DMS 273 (cell line): ENCODE measurements around the gene SHKBP1.
"Not testable (repeated sequence)": the region's sequence is repeated elsewhere in the genome, so short reads cannot be mapped to it uniquely, and the experiment has no call there.

ENCODE experiments used
- DNase-seq: peaks from one replicate; lab custom pipeline; 2025; ENCODE audit not compliant: unreplicated experiment; lab: John Stamatoyannopoulos, UW

The SHKBP1 gene

GRCh38 chr19:40584007-40584406, 7.3 kb downstream of the SHKBP1 start:
- DNase-seq = peak; percentile 39

- no peak for DNase-seq
Observed at GRCh38 chr19:40585241-40585981, 8.7 kb downstream of the SHKBP1 start.

GRCh38 chr19:40585982-40586422, 9.3 kb downstream of the SHKBP1 start:
- DNase-seq = no peak

- DNase-seq = no peak
Observed at GRCh38 chr19:40586611-40587010, 9.9 kb downstream of the SHKBP1 start.

GRCh38 chr19:40588110-40588854, 11.6 kb downstream of the SHKBP1 start:
- no peak for DNase-seq

- DNase-seq = peak; percentile 43
Observed at GRCh38 chr19:40588926-40589569, 12.4 kb downstream of the SHKBP1 start.

GRCh38 chr19:40589591-40590429, 13.1 kb downstream of the SHKBP1 start:
- no peak for DNase-seq

GRCh38 chr19:40590464-40591265, 14.0 kb downstream of the SHKBP1 start:
- no peak for DNase-seq

GRCh38 chr19:40591724-40592123, 15.1 kb downstream of the SHKBP1 start:
- DNase-seq = not testable (repeated sequence)

GRCh38 chr19:40592170-40592569, 15.5 kb downstream of the SHKBP1 start:
- DNase-seq = peak; percentile 94

GRCh38 chr19:40594255-40594654, 17.6 kb downstream of the SHKBP1 start:
- peak; percentile 64 for DNase-seq

GRCh38 chr19:40594657-40595091, 18.0 kb downstream of the SHKBP1 start:
- DNase-seq = no peak

GRCh38 chr19:40596608-40597328, 20.1 kb downstream of the SHKBP1 start:
- DNase-seq = peak; percentile 43

GRCh38 chr19:40597329-40597838, 20.7 kb downstream of the SHKBP1 start:
- DNase-seq = no peak

GRCh38 chr19:40598121-40598917, 21.6 kb downstream of the SHKBP1 start:
- DNase-seq = peak; percentile 97

- DNase-seq = no peak
Observed at GRCh38 chr19:40598918-40599307, 22.2 kb downstream of the SHKBP1 start.

GRCh38 chr19:40599331-40599901, 22.7 kb downstream of the SHKBP1 start:
- DNase-seq = peak; percentile 64
